B cell (primary cell): Measurements from ENCODE around the gene HSFY2. TPM values are rescaled to one million over a fixed set of nuclear protein-coding genes. Genes with fewer than 3 reads are reported as not detected.
"Not testable (repeated sequence)": the region's sequence is repeated elsewhere in the genome, so short reads cannot be mapped to it uniquely, and the experiment has no call there.

ENCODE experiments used
- ATAC-seq: fragments of 200-7000 bp; cut with Tn5 transposase; one replicate; pipeline ENCODE4 v1.10.0; 2021; ENCODE audit warnings: low read depth, mild to moderate bottlenecking, moderate number of reproducible peaks, moderate library complexity
- CTCF ChIA-PET: fragments of 350-600 bp; sonication (Branson Sonifier 250); formaldehyde crosslinking; loops from one replicate; lab custom pipeline; 2021; ENCODE audit warnings: antibody characterized with exemption, inconsistent platforms; lab: Charles Lee
- POLR2A ChIA-PET: fragments of 350-600 bp; sonication (Branson Sonifier 250); formaldehyde crosslinking; loops from one replicate; lab custom pipeline; 2021; ENCODE audit warnings: antibody characterized with exemption; lab: Charles Lee
- DNase-seq: peaks from one replicate; pipeline ENCODE4 v3.0.0; 2013
- H2AFZ ChIP-seq: 2 replicates; pipeline ENCODE4 v1.6.1; 2012; ENCODE audit warnings: mild to moderate bottlenecking, low read depth, low read length; ENCODE audit not compliant: insufficient read depth, poor library complexity, severe bottlenecking
- H3K27ac ChIP-seq, 2 donors: 1 replicate in 1 of 2; 2 replicates in 1 of 2; pipeline ENCODE4 v1.5.1; 2012 to 2013; ENCODE audit warnings: low read length in 2 of 2, mild to moderate bottlenecking in 2 of 2, moderate library complexity in 1 of 2
- H3K27me3 ChIP-seq, 4 experiments: fragments of 200-600 bp in 1 of 4; sonication (generic) in 1 of 4; replicated peaks in 1 of 4; 1 replicate in 2 of 4; 2 replicates in 2 of 4; pipeline versions ENCODE4 v1.6.1 to v1.7.0; 2013 to 2016; ENCODE audit warnings: low read length in 3 of 4, mild to moderate bottlenecking in 2 of 4, mixed read lengths in 1 of 4, moderate library complexity in 1 of 4; ENCODE audit not compliant: insufficient read depth in 4 of 4, control insufficient read depth in 3 of 4; ENCODE audit errors: control extremely low read depth in 1 of 4
- H3K36me3 ChIP-seq, 2 experiments: replicated peaks in 1 of 2; 1 replicate in 1 of 2; 2 replicates in 1 of 2; pipeline versions ENCODE4 v1.6.1 to v1.7.1; 2013; ENCODE audit warnings: low read length in 1 of 2; ENCODE audit not compliant: insufficient read depth in 2 of 2, control insufficient read depth in 1 of 2; ENCODE audit errors: control extremely low read depth in 1 of 2, extremely low read depth in 1 of 2
- H3K4me1 ChIP-seq, 2 donors: fragments of 200-600 bp in 1 of 2; sonication (generic) in 1 of 2; 1 replicate in 1 of 2; 2 replicates in 1 of 2; pipeline versions ENCODE4 v1.5.1 to v1.6.1; 2013 to 2017; ENCODE audit warnings: low read length in 2 of 2; ENCODE audit not compliant: control insufficient read depth in 2 of 2, insufficient read depth in 2 of 2
- H3K4me2 ChIP-seq: replicated peaks from 2 replicates; pipeline ENCODE3; 2012; ENCODE audit warnings: mild to moderate bottlenecking, low read depth, low read length; ENCODE audit not compliant: poor library complexity, severe bottlenecking
- H3K4me3 ChIP-seq, 5 experiments: fragments of 200-600 bp in 1 of 5; sonication (generic) in 1 of 5; 1 replicate in 3 of 5; 2 replicates in 2 of 5; pipeline versions ENCODE4 v1.5.1 to v1.7.0; 2011 to 2016; ENCODE audit warnings: low read length in 4 of 5, mild to moderate bottlenecking in 4 of 5, low read depth in 2 of 5, control low read depth in 1 of 5, moderate library complexity in 1 of 5; ENCODE audit not compliant: insufficient read depth in 1 of 5; ENCODE audit errors: control extremely low read depth in 1 of 5, extremely low read depth in 1 of 5
- H3K79me2 ChIP-seq: fragments of 200-600 bp; sonication (generic); one replicate; pipeline ENCODE4 v1.6.0; 2016; ENCODE audit warnings: low read length; ENCODE audit not compliant: control insufficient read depth, insufficient read depth
- H3K9ac ChIP-seq: fragments of 200-600 bp; sonication (generic); 2 replicates; pipeline ENCODE4 v1.6.1; 2017; ENCODE audit warnings: mild to moderate bottlenecking, low read length, moderate library complexity
- H3K9me3 ChIP-seq, 3 donors: one replicate each; pipeline versions ENCODE4 v1.6.1 to v1.7.1; 2013; ENCODE audit warnings: low read length in 2 of 3; ENCODE audit not compliant: control insufficient read depth in 2 of 3, insufficient read depth in 1 of 3; ENCODE audit errors: control extremely low read depth in 1 of 3
- H4K20me1 ChIP-seq: 2 replicates; pipeline ENCODE4 v1.6.0; 2012; ENCODE audit warnings: mild to moderate bottlenecking, low read length; ENCODE audit not compliant: insufficient read depth, control insufficient read depth, poor library complexity, severe bottlenecking
- H3K27ac Mint-ChIP-seq: one replicate; pipeline ENCODE4 v1.8.0; 2021; ENCODE audit warnings: mixed read lengths
- H3K27me3 Mint-ChIP-seq: one replicate; pipeline ENCODE4 v1.8.0; 2021; ENCODE audit warnings: mixed read lengths
- H3K4me1 Mint-ChIP-seq: one replicate; pipeline ENCODE4 v1.8.0; 2021; ENCODE audit warnings: mixed read lengths
- H3K4me3 Mint-ChIP-seq: one replicate; pipeline ENCODE4 v1.8.0; 2021; ENCODE audit warnings: mixed read lengths
- H3K9me3 Mint-ChIP-seq: one replicate; pipeline ENCODE4 v1.8.0; 2022; ENCODE audit warnings: mixed read lengths; ENCODE audit not compliant: insufficient read depth
- WGBS: methylation state at CpG from one replicate; pipeline ENCODE4 v1.1.5; 2013; ENCODE audit warnings: missing lambda C conversion rate; ENCODE audit not compliant: insufficient coverage; 5-methylcytosine and 5-hydroxymethylcytosine counted together
- intact Hi-C: fragments of 100-400 bp; cut with micrococcal nuclease; formaldehyde crosslinking; loops from one replicate; pipeline ENCODE4 v1.10.0; 2022
- polyA minus RNA-seq: library from RNA; depleted of rRNA, polyadenylated mRNA; stranded (reverse); fragments of >200 nt; gene quantifications from 2 replicates; pipeline ENCODE4 v1.2.3, GENCODE V29; 2012
- polyA plus RNA-seq: library from polyadenylated mRNA; depleted of rRNA; stranded (reverse); fragments of >200 nt; gene quantifications from 2 replicates; pipeline ENCODE4 v1.2.3, GENCODE V29; 2012
- total RNA-seq, 2 donors: library from RNA; stranded (reverse); fragments of 120-200 nt in 1 of 2; gene quantifications; 1 replicate in 1 of 2; 2 replicates in 1 of 2; pipeline versions ENCODE4 v1.2.3 to v1.2.4, GENCODE V29; 2013 to 2022

Gene HSFY2, protein sequence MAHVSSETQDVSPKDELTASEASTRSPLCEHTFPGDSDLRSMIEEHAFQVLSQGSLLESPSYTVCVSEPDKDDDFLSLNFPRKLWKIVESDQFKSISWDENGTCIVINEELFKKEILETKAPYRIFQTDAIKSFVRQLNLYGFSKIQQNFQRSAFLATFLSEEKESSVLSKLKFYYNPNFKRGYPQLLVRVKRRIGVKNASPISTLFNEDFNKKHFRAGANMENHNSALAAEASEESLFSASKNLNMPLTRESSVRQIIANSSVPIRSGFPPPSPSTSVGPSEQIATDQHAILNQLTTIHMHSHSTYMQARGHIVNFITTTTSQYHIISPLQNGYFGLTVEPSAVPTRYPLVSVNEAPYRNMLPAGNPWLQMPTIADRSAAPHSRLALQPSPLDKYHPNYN
- not detected in 2 replicates for total RNA-seq
- not detected for total RNA-seq (2013)
- not detected in 2 replicates for polyA plus RNA-seq
- not detected in 2 replicates for polyA minus RNA-seq

DNA sequence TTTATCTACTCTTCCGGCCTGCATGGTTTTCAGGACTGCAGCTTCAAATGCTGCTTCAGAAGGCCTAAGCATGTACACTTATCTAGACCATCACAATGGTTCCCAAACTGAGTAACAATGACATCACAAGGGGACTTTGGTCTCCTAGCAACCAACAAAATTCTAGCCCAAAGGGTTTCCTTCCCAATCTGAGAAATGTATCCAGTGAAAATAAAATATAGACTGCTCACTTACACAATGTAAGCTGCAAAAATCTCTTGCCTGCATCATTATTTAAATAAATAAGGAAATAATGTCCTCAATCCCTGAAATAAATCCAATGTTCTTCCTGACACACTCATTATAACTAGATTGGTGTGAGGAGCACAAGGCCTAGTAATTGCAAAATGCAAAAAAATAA lies at the start of gene HSFY2:
Gene HSFY2 (minus strand): TSS at position 101 of the 400 bp plus-strand sequence. CDS start 117 bp downstream, outside the sequence.
- CTCF ChIA-PET, H3K9ac ChIP-seq, H3K27ac ChIP-seq, H3K4me3 Mint-ChIP-seq, POLR2A ChIA-PET, H3K36me3 ChIP-seq, ATAC-seq, H3K9me3 ChIP-seq, H4K20me1 ChIP-seq, H3K79me2 ChIP-seq, H3K4me2 ChIP-seq, H3K27me3 Mint-ChIP-seq, H3K4me3 ChIP-seq, H2AFZ ChIP-seq, H3K4me1 ChIP-seq, intact Hi-C loops, H3K27me3 ChIP-seq, H3K4me1 Mint-ChIP-seq, H3K27ac Mint-ChIP-seq, DNase-seq, H3K9me3 Mint-ChIP-seq: not testable (repeated sequence)
- no CpG with 5 or more reads among the region's 1 CpG for WGBS

DNA sequence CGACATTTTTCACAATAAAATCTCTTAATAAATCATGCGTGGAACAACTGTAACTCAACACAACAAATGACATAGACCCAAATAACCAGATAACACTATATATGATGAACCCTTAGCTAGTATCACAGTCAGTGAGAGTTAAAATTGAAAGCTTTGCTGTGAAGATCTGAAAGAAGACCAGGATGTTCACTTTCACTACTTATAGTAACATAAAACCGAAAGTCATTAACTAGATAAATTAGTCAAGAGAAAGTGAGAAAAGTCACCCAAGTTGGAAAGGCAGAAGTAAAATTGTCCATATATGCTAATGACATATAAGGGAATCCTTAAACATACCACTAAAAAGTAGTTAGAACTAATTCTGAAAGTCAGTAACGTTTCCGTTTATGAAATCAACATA lies 42.2 kb upstream of the HSFY2 start:
- intact Hi-C loops = not testable (repeated sequence)

DNA sequence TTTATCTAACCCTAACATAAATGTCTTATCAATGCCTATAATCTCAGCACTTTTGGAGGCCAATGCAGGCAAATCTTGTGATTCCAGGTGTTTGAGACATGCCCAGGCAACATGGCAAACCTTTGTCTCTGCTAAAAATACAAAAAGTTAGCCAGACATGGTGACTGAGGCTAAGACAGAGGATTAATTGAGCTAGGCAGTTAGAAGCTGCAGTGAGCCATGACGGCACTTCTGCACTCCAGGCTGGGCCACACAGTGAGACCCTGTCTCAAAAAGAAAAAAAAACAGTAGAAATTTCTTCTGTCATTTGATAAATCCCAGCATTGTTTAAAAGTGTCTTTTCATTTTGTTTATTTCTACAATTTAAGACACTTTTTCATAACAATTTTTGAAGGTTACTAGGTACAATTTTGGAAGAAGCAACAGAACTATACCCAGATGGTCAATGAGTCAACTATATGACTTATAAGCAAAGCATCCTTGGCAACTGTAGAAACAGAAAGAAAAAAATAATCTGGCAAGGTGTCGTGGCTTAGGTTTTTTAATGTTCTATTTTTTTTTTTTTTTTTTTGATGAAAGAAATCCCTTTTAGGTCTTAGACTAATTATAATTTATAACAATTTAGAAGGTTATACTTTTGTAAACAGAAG lies 15.3 kb upstream of the HSFY2 start:
- H3K27me3 ChIP-seq, H3K27me3 Mint-ChIP-seq, H3K27ac ChIP-seq, POLR2A ChIA-PET, H3K4me2 ChIP-seq, H3K36me3 ChIP-seq, H3K9me3 Mint-ChIP-seq, ATAC-seq, H2AFZ ChIP-seq, H3K4me1 Mint-ChIP-seq, DNase-seq, H4K20me1 ChIP-seq, H3K9ac ChIP-seq, H3K4me1 ChIP-seq, H3K27ac Mint-ChIP-seq, H3K4me3 ChIP-seq, H3K79me2 ChIP-seq, intact Hi-C loops, CTCF ChIA-PET, H3K4me3 Mint-ChIP-seq, H3K9me3 ChIP-seq: not testable (repeated sequence)
- WGBS = no CpG with 5 or more reads among the region's 2 CpGs

More for the DNA sequence above, 42.2 kb upstream of the HSFY2 start:
- POLR2A ChIA-PET, H3K27ac ChIP-seq, H3K4me3 Mint-ChIP-seq, H3K27me3 ChIP-seq, CTCF ChIA-PET, H4K20me1 ChIP-seq, H3K9me3 ChIP-seq, DNase-seq, H2AFZ ChIP-seq, H3K27me3 Mint-ChIP-seq, H3K4me2 ChIP-seq, ATAC-seq, H3K27ac Mint-ChIP-seq, H3K36me3 ChIP-seq, H3K9ac ChIP-seq, H3K4me1 Mint-ChIP-seq, H3K9me3 Mint-ChIP-seq, H3K4me3 ChIP-seq, H3K79me2 ChIP-seq, H3K4me1 ChIP-seq: not testable (repeated sequence)
- no CpG with 5 or more reads among the region's 5 CpGs for WGBS

- H3K9me3 ChIP-seq, H3K27me3 ChIP-seq, H3K4me1 Mint-ChIP-seq, H3K4me1 ChIP-seq, H3K27me3 Mint-ChIP-seq, H3K27ac ChIP-seq, intact Hi-C loops, H3K36me3 ChIP-seq, CTCF ChIA-PET, H3K4me3 ChIP-seq, ATAC-seq, H3K4me3 Mint-ChIP-seq, H4K20me1 ChIP-seq, H3K4me2 ChIP-seq, H3K79me2 ChIP-seq, H3K9me3 Mint-ChIP-seq, H3K27ac Mint-ChIP-seq, DNase-seq, H3K9ac ChIP-seq, POLR2A ChIA-PET, H2AFZ ChIP-seq: not testable (repeated sequence)
- no CpG with 5 or more reads among the region's 2 CpGs for WGBS
Measured at GRCh38 chrY:18754077-18754476, 19.5 kb downstream of the HSFY2 start.
